ENCODE data around the gene KIAA0825. TPM values are rescaled to one million over a fixed set of nuclear protein-coding genes. Genes with fewer than 3 reads are reported as not detected.

Gene KIAA0825
- polyA plus RNA-seq, 1 of the 3 experiments (the other 2 are of a cell fraction) = 0.61 TPM

DNA sequence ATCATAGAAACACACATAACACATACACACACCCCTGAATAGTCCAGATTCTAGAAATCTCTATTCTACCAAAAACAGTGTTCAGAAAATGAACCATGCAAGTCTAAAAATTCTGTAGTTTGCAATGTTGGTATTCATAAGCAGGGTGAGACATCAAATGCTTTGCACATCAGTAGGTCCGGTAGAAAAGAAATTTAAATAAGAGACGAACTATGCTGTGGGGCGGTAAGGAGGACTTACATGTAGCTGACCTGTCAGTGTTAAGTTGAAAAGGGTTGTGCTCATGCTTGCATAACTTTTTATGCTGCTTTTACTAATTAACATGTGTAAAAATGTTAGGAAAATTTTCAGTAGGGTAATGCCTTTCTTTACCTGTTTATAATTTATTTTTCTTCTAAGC, 409.1 kb downstream of the KIAA0825 start (continued):
- TF ChIP-seq, protein P1, sequence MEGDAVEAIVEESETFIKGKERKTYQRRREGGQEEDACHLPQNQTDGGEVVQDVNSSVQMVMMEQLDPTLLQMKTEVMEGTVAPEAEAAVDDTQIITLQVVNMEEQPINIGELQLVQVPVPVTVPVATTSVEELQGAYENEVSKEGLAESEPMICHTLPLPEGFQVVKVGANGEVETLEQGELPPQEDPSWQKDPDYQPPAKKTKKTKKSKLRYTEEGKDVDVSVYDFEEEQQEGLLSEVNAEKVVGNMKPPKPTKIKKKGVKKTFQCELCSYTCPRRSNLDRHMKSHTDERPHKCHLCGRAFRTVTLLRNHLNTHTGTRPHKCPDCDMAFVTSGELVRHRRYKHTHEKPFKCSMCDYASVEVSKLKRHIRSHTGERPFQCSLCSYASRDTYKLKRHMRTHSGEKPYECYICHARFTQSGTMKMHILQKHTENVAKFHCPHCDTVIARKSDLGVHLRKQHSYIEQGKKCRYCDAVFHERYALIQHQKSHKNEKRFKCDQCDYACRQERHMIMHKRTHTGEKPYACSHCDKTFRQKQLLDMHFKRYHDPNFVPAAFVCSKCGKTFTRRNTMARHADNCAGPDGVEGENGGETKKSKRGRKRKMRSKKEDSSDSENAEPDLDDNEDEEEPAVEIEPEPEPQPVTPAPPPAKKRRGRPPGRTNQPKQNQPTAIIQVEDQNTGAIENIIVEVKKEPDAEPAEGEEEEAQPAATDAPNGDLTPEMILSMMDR (IDR thresholded peaks at IDR 0.05) = no peak

DNA sequence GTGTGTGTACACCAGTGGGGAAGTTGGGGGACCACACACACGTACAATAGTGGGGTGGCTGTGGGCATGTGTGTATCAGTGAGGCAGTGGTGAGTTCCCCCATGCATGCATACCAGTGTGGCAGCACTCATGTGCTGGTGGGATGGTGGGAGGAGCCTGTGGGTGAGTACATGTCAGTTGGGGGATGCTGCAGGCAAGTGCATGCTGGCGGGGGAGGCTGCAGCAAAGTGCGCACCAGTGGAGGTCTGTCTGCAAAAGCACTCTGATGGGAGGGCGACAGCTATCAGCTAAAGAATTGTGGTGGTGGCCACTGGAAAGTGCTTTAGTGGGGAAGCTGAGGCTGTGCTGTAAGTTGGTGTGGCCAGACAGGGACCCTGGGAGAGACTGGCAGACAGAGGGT, 418.8 kb downstream of the KIAA0825 start:
- DNase-seq = no peak
- no peaks in the 10 kb centered on the region for H4K20me1 ChIP-seq (ENCODE audit: insufficient read depth)
- TF ChIP-seq CHD2 (IDR thresholded peaks at IDR 0.05; ENCODE audit: low read length, partially characterized antibody) (no peak), FOXM1 (IDR thresholded peaks at IDR 0.05; ENCODE audit: low read depth) (no peak), NRF1 (IDR thresholded peaks at IDR 0.05; ENCODE audit: low read depth, low read length) (no peak), GABPA (IDR thresholded peaks at IDR 0.05; ENCODE audit: low read depth) (no peak), FOXJ3 (CRISPR knock-in tag; IDR thresholded peaks at IDR 0.05) (no peak), EP300 (IDR thresholded peaks at IDR 0.05; ENCODE audit: borderline replicate concordance in 1 of 2, low read depth in 1 of 2, low read length in 1 of 2) (no peak), TCF12 (IDR thresholded peaks at IDR 0.05) (no peak), MEF2A (IDR thresholded peaks at IDR 0.05; ENCODE audit: borderline replicate concordance, low read depth) (no peak), POLR2AphosphoS5 (IDR thresholded peaks at IDR 0.05; ENCODE audit: low read depth, low read length) (no peak), TAF1 (IDR thresholded peaks at IDR 0.05; ENCODE audit: borderline replicate concordance, low read depth, low read length) (no peak), GATA2 (CRISPR knock-in tag; IDR thresholded peaks at IDR 0.05) (no peak), RAD21 (IDR thresholded peaks at IDR 0.05; ENCODE audit: low read length) (no peak), FOSL2 (IDR thresholded peaks at IDR 0.05; ENCODE audit: borderline replicate concordance, low read depth) (no peak)
- TF ChIP-seq, protein P2, sequence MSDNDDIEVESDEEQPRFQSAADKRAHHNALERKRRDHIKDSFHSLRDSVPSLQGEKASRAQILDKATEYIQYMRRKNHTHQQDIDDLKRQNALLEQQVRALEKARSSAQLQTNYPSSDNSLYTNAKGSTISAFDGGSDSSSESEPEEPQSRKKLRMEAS (IDR thresholded peaks at IDR 0.05; ENCODE audit: low read depth) = no peak
- TF ChIP-seq, protein P3, sequence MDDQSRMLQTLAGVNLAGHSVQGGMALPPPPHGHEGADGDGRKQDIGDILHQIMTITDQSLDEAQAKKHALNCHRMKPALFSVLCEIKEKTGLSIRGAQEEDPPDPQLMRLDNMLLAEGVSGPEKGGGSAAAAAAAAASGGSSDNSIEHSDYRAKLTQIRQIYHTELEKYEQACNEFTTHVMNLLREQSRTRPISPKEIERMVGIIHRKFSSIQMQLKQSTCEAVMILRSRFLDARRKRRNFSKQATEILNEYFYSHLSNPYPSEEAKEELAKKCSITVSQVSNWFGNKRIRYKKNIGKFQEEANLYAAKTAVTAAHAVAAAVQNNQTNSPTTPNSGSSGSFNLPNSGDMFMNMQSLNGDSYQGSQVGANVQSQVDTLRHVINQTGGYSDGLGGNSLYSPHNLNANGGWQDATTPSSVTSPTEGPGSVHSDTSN (IDR thresholded peaks at IDR 0.05) = no peak
- TF ChIP-seq, protein P4, sequence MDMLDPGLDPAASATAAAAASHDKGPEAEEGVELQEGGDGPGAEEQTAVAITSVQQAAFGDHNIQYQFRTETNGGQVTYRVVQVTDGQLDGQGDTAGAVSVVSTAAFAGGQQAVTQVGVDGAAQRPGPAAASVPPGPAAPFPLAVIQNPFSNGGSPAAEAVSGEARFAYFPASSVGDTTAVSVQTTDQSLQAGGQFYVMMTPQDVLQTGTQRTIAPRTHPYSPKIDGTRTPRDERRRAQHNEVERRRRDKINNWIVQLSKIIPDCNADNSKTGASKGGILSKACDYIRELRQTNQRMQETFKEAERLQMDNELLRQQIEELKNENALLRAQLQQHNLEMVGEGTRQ (IDR thresholded peaks at IDR 0.05; ENCODE audit: borderline replicate concordance, low read depth, low read length) = no peak
- TF ChIP-seq, protein P5, sequence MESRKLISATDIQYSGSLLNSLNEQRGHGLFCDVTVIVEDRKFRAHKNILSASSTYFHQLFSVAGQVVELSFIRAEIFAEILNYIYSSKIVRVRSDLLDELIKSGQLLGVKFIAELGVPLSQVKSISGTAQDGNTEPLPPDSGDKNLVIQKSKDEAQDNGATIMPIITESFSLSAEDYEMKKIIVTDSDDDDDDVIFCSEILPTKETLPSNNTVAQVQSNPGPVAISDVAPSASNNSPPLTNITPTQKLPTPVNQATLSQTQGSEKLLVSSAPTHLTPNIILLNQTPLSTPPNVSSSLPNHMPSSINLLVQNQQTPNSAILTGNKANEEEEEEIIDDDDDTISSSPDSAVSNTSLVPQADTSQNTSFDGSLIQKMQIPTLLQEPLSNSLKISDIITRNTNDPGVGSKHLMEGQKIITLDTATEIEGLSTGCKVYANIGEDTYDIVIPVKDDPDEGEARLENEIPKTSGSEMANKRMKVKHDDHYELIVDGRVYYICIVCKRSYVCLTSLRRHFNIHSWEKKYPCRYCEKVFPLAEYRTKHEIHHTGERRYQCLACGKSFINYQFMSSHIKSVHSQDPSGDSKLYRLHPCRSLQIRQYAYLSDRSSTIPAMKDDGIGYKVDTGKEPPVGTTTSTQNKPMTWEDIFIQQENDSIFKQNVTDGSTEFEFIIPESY (IDR thresholded peaks at IDR 0.05; ENCODE audit: borderline replicate concordance, low read depth) = no peak
- H3K9me2 ChIP-seq = no peaks in the 10 kb centered on the region
- WGBS (ENCODE audit: low lambda C conversion rate) = 87% methylated on average over 3 of the region's 4 CpGs
- POLR2A ChIA-PET = no interaction called here
- no peak overlapping the region for H3K4me2 ChIP-seq
- no peak overlapping the region for H3K27ac ChIP-seq (ENCODE audit: low read depth in 2 of 2, low read length in 1 of 2)
- H3K9me3 ChIP-seq = 0 out of 2 replicates have a peak, but pooled peaks cover 8% of the 10 kb centered on the region
- CTCF ChIA-PET = no interaction called here
- H3K79me2 ChIP-seq (ENCODE audit: insufficient read depth) = no peaks in the 10 kb centered on the region
- no peaks in the 10 kb centered on the region; a peak in 1 of 4 replicates for H3K4me1 ChIP-seq (ENCODE audit: control insufficient read depth in 1 of 2, insufficient read depth in 2 of 2, low read depth in 1 of 2, low read length in 1 of 2)
- no peak overlapping the region for H3K9ac ChIP-seq
- no peak overlapping the region for H2AFZ ChIP-seq (ENCODE audit: low read depth)
- peaks cover 0 to 4% of the 10 kb centered on the region in 2 experiments for H3K36me3 ChIP-seq (replicated peaks in 1 of 2; ENCODE audit: control insufficient read depth in 1 of 2, insufficient read depth in 2 of 2, low read length in 1 of 2)
- H3F3A ChIP-seq (replicated peaks; ENCODE audit: insufficient read depth) = no peaks in the 10 kb centered on the region
- no peaks in the 10 kb centered on the region for H3K27me3 ChIP-seq (ENCODE audit: insufficient read depth)
- H3K4me3 ChIP-seq (ENCODE audit: low read depth in 2 of 2, low read length in 1 of 2) = no peak overlapping the region
